AG10803 (cell line): Measurements from ENCODE around the gene GEMIN7.
"Not testable (repeated sequence)": the region's sequence is repeated elsewhere in the genome, so short reads cannot be mapped to it uniquely, and the experiment has no call there.

Experiments
- DNase-seq: peaks from one replicate; pipeline ENCODE4 v3.0.0; 2010; ENCODE audit warnings: low read depth
- H3K4me3 ChIP-seq: 2 replicates; pipeline ENCODE4 v1.5.1; 2011; ENCODE audit warnings: mild to moderate bottlenecking, low read length, control low read depth
- CTCF ChIP-seq: conservative IDR thresholded peaks from 2 replicates; pipeline ENCODE4 v1.5.1; 2011; ENCODE audit warnings: mild to moderate bottlenecking, low read length, control low read depth, inconsistent platforms

GEMIN7 gene

GRCh38 chr19:45101806-45102205 lies 22.7 kb downstream of the GEMIN7 start:
- no peak overlapping the region for H3K4me3 ChIP-seq
- TF ChIP-seq CTCF, result no peak
- no peak for DNase-seq

GRCh38 chr19:45102481-45102880 lies 23.4 kb downstream of the GEMIN7 start:
- H3K4me3 ChIP-seq, result no peak overlapping the region
- no peak for DNase-seq
- TF ChIP-seq CTCF, result no peak

- no peak for TF ChIP-seq CTCF
- DNase-seq, result no peak
Observed at GRCh38 chr19:45103156-45103507, 24.1 kb downstream of the GEMIN7 start.

GRCh38 chr19:45103508-45104319 lies 24.7 kb downstream of the GEMIN7 start:
- DNase-seq, result no peak
- no peak for TF ChIP-seq CTCF
- H3K4me3 ChIP-seq, result no peak overlapping the region

More at GRCh38 chr19:45103156-45103507, 24.1 kb downstream of the GEMIN7 start:
- no peak overlapping the region for H3K4me3 ChIP-seq

- no peak for TF ChIP-seq CTCF
- no peak overlapping the region for H3K4me3 ChIP-seq
- no peak for DNase-seq
Observed at GRCh38 chr19:45104658-45105349, 25.7 kb downstream of the GEMIN7 start.

- DNase-seq, H3K4me3 ChIP-seq: not testable (repeated sequence)
Observed at GRCh38 chr19:45106363-45106762, 27.3 kb downstream of the GEMIN7 start.

GRCh38 chr19:45107621-45108150 lies 28.6 kb downstream of the GEMIN7 start:
- no peak overlapping the region for H3K4me3 ChIP-seq
- DNase-seq, result no peak
- TF ChIP-seq CTCF, result no peak
